CD4-positive, alpha-beta T cell treated with Interferon alpha-2 for 1 hour (primary cell): ENCODE measurements around the gene HAVCR1.

Experiments used
- DNase-seq, 2 donors: peaks; one replicate each; pipeline ENCODE4 v3.0.0-alpha.2; 2020 to 2022

Gene HAVCR1

GRCh38 chr5:156984064-156984463 is 74.9 kb downstream of the HAVCR1 start:
- no peak for DNase-seq

GRCh38 chr5:156981481-156981880 is 77.4 kb downstream of the HAVCR1 start:
- no peak for DNase-seq
